CMK (cell line): ENCODE data around the gene CCDC85C.

ENCODE experiments used
- DNase-seq: peaks from one replicate; pipeline ENCODE4 v3.0.0-alpha.2; 2010; ENCODE audit warnings: low read depth

CCDC85C gene

DNA sequence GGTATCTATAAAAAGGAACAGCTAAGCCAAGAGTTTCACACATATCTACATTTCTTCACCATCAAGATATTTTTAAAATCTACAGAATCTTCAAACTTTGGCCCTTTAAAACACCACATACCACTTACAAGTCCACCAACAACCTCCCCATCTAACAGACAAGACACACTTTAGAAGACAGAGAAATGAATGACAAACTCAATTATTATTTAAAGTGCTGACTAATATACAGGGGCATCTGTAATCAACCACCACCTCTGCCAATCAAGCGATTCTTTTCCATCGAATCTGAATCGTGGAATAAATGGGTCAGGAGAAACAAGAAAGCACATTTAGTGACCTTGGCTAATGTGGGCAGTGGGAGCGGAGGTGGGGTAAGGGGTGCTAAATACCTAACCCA is 131.1 kb downstream of the CCDC85C start:
- no peak for DNase-seq

DNA sequence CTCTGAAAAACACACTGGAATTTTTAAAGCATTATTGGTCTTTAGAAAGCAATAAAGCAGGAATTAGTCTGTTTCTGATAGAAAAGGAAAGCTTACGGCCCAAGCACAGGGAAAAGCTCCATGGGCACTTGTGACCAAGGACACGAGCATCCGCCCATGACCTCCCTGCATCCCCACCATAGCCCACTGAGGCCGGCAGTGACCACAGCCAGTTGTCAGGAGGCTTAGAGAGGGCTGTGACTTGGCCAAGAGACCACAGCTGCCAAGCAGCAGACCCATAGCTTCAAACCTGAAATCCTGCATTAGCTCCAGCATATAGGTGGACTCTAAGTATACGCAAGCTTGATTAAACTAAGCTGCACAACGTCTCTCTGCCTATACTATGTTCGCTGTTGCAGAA is 132.3 kb downstream of the CCDC85C start:
- no peak for DNase-seq

DNA sequence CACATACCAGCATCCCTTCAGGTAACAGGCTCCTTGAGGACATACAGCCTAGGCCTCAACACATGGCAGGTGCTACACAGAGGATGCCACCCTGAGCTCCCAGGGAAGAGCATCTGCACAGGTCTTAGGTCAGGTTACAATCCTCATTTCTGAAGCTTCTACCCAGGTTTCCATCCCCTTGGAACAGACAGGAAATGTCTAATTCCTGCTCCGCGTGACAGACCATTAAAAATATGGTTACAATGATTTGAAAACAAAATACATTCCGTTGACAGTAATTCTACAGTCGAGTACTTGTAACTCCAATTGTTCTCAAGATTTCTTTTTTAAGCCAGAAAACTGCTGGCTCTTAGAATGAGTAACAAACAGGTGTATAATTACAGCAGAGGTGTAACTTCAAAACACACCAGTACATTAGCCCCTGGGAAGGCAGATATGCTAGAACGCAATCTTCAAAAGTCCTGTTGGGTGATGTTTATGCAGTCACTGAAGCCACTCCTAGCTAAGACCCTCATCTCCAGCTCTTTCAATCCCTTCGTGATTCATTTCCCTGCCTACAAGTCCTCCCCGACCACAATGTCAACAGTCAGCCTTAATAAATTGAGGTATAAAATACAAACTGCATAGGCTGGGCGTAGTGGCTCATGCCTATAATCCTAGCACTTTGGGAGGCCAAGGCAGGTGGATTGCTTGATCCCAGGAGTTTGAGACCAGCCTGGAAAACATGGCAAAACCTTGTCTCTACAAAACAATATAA is 135.0 kb downstream of the CCDC85C start:
- DNase-seq, result no peak

- no peak for DNase-seq
These were observed 135.9 kb downstream of the CCDC85C start for GRCh38 chr14:99468081-99468480.

DNA sequence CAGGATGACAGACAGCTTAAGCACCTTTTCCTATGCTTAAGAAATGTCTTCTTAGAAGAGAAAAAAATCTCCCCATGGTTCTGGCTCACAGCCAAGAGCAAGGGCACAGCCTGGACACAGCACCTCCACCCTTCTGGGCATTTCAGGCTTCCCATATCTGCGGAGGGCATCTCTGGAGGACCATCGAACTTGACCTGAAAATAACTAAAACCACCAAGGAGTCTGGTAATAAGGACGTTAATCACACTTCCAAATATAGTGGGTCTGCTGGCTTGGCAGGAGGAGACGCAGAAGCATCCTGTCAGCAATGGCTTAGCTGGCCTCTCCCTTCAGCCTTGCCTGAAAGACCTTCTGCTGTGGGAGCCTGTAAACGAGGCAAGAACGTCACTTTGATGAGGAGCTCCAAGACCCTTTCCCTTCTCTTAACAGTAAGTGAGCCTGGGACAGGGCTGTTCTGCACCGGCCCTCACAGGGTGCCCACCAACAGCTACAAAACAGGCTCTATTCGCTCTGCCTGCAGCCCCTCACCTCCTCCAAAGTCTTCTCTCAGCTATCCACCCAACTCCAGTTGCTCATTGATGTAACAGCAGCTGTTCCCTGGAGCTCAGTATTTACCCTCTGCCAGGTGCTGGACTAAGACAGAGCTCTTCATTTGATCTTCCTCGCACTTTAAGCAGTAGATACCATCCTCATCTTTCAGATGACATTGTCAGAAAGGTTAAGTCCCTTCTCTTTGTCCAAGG is 136.5 kb downstream of the CCDC85C start:
- no peak for DNase-seq

DNA sequence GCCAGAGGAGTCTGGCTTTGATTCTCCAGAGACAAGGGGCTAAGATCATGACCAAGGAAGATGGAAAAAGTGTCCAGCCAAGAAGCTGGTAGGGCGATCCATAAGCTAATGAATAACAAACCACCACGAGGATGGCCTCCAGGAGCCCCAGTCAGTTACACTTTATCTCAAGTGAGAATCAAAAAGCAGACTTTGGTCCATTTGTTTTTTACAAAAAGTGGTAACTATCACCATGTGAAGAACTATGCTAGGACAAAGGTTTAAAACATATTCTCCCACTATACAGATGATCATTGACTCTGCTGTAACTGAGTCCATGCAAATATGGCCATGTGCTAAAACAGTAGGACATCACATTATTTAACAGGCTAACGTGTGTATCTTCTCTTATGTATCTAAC is 137.2 kb downstream of the CCDC85C start:
- DNase-seq, result no peak

GRCh38 chr14:99465288-99465687 is 138.7 kb downstream of the CCDC85C start:
- no peak for DNase-seq

DNA sequence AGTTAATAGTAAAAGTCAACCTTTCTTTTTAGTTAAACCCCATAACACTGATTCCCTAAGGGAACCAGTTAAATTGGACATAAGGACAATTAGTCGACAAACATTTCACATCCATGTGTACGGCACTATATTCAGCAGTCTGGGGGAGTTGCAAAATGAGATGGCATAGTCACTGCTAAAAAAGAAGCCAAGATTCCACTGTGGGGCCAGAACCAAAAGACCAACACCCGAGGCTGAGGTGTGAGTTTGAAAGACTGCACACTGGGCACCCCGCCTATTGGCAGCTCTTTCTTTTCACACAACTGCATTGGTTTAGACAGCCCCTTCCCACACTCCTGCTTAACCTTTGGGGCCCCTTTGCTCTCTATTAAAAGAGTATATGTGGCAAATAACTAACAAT is 140.0 kb downstream of the CCDC85C start:
- no peak for DNase-seq

DNA sequence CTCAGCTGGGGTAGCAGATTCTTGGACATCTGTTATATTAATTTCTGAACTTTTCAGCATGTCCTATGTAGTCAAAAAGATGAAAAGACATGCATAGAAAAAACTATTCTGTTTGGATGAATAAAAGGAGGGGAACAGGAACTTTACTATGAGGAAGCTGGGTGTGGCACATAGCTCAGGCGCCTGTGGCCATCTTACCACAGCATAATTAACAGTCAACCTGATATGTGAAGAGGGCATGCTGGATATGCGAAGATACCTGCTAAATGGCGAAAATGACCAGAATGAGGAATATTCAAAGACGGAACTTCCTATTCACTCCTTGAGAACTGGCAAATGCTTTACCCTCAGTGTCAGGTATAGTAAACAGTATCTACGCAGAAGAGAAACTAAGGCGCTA is 141.8 kb downstream of the CCDC85C start:
- DNase-seq, result no peak

DNA sequence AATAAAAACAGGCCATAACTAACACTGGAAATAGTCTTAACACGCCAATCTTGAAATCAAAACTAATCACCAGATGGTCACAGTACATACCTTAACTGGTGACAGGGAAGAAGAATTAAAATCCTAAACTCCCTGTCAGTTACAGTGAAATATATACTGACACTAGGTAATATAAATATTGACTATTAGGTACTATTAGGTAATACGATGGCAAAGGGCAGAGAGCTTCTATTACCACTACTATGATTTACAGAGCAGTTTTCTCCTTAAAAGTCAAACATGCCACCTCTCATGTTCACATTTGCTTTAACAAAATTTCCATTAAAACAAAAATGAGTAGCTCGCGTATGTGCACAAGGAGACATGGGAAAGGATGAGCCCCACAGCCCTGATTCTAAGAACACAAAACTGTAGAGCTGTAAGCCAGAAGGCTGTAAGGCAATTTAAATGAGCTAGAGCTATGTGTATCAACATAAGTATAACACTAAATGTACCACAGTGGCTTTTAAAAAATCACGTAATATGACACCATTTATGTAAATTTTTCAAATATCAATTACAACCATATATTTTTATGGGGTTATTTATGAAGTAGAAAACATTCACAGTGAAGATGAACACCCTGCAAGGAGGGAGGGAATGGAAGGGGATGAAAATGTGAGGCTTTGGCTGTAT is 142.5 kb downstream of the CCDC85C start:
- DNase-seq, result no peak

- DNase-seq, result no peak
These were observed 143.2 kb downstream of the CCDC85C start for GRCh38 chr14:99460793-99461192.

GRCh38 chr14:99459481-99460100 is 144.4 kb downstream of the CCDC85C start:
- DNase-seq, result no peak

DNA sequence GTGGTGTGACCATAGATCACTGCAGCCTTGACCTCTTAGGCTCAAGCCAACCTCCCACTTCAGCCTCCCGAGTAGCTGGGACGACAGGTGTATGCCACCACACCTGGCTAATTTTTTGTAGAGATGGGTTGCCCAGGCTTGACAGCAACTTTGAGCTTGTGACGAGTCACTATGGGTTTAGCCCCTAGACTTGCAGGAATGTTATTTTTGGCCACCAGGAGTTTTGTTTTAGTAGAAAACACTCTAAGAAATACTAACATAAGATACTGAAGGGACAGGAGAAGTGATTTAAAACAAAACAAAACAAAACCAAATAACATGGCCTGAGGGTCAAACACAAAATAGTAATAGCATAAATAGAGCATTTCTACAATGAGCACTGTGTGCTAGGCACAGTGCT is 149.8 kb downstream of the CCDC85C start:
- DNase-seq, result no peak

DNA sequence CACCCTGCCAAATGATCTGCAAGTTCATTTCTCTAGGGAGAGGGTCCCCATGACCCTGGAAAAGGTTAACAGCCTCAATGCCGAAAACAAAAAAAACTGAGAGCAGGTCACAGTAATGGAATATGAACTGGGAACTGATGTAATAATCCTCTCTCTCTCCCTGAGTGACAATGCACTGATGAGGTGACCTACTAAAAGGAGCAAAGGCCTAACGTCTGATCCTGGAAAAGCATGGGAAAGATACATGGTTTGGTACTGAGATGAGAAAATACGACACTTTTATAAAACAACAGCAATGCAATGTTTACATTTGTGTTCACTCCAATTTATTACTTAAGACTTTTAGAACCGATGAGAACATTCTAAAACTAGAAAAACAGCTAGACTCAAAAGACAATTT is 151.0 kb downstream of the CCDC85C start:
- DNase-seq, result no peak

DNA sequence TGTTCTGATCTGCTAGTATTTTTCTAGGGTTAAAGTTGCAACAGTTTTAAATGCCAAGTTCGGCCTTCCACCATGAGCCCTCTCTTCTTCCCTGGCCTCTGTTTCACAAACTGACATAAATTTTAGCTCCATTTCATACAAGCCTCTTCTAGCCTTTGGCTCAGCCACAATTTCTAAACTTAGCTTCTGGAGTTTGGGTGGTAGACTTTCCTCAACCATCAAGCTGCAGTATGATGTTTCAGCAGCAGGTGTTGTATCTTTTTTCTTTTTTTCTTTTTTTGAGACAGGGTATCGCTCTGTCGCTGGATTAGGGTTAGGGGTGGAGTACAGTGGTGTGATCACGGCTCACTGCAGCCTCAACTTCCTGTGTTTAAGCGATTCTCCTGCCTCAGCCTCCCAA is 152.8 kb downstream of the CCDC85C start:
- no peak for DNase-seq

DNA sequence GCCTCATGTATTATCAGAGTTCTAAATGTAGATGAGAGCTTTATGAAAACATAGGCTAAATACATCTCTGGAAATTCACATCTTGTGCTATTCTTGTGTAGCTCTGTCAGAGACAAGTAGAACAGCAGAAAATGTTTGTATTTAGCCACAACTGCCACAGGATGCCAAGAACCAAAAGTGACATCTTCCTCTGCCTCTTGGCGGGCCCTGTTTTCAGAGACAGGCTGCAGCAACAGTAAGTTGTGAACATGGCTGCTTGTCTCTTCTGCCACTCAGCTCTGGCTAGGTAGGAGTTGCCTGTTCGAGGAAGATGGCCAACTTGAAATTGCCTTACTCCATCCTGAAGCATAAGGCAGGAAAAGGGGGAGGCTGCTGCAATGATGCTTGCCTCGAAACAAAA is 153.7 kb downstream of the CCDC85C start:
- no peak for DNase-seq
